ENCODE data around the gene ZBTB14. TPM values are rescaled to one million over a fixed set of nuclear protein-coding genes. Genes with fewer than 3 reads are reported as not detected.

Gene ZBTB14
- total RNA-seq, 1 experiment from 2014 or later: 15.1 TPM

- H3K36me3 Mint-ChIP-seq: peaks cover 21% of the 10 kb centered on the region
- ChIA-PET POLR2A (interaction anchor here (0.6 to 3.2 kb wide), 5 partner anchors 57 to 1456 kb away, joined by 3 to 25 read pairs (median 3); no protein-coding TSS in a partner anchor), CTCF (interaction anchor here (1.2 to 1.3 kb wide), 2 partner anchors 57 to 252 kb away, joined by 4 to 8 read pairs; no protein-coding TSS in a partner anchor)
- H3K27me3 Mint-ChIP-seq (ENCODE audit: low read depth): peaks cover 29% of the 10 kb centered on the region
- H3K9me3 Mint-ChIP-seq: no peaks in the 10 kb centered on the region
- DNase-seq (ENCODE audit: low spot score) (peak; percentile 47), ATAC-seq (peak; percentile 22; the same call in 1 of the 2 replicates)
- H3K4me3 Mint-ChIP-seq: peak overlapping the region; percentile 79
- no peak for TF ChIP-seq GTF2I (CRISPR knock-in tag; conservative IDR thresholded peaks at IDR 0.05)
- TF ChIP-seq, protein P1, sequence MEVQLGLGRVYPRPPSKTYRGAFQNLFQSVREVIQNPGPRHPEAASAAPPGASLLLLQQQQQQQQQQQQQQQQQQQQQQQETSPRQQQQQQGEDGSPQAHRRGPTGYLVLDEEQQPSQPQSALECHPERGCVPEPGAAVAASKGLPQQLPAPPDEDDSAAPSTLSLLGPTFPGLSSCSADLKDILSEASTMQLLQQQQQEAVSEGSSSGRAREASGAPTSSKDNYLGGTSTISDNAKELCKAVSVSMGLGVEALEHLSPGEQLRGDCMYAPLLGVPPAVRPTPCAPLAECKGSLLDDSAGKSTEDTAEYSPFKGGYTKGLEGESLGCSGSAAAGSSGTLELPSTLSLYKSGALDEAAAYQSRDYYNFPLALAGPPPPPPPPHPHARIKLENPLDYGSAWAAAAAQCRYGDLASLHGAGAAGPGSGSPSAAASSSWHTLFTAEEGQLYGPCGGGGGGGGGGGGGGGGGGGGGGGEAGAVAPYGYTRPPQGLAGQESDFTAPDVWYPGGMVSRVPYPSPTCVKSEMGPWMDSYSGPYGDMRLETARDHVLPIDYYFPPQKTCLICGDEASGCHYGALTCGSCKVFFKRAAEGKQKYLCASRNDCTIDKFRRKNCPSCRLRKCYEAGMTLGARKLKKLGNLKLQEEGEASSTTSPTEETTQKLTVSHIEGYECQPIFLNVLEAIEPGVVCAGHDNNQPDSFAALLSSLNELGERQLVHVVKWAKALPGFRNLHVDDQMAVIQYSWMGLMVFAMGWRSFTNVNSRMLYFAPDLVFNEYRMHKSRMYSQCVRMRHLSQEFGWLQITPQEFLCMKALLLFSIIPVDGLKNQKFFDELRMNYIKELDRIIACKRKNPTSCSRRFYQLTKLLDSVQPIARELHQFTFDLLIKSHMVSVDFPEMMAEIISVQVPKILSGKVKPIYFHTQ (CRISPR knock-in tag; IDR thresholded peaks at IDR 0.05): no peak
- TF ChIP-seq MAX (CRISPR knock-in tag; IDR thresholded peaks at IDR 0.05): peak; percentile 51; the same call in 1 of the 2 replicates
- 0 out of 2 replicates have a peak, but pooled peaks have one; percentile 28 for TF ChIP-seq TEAD1 (CRISPR knock-in tag; IDR thresholded peaks at IDR 0.05)
- 0 out of 2 replicates have a peak, but pooled peaks have one; percentile 24 for TF ChIP-seq SMAD4 (CRISPR knock-in tag; IDR thresholded peaks at IDR 0.05)
- TF ChIP-seq GABPB1 (CRISPR knock-in tag; IDR thresholded peaks at IDR 0.05): peak; percentile 53; the same call in 1 of the 2 replicates
- TF ChIP-seq IRF1 (CRISPR knock-in tag; IDR thresholded peaks at IDR 0.05): no peak
- TF ChIP-seq, protein P2, sequence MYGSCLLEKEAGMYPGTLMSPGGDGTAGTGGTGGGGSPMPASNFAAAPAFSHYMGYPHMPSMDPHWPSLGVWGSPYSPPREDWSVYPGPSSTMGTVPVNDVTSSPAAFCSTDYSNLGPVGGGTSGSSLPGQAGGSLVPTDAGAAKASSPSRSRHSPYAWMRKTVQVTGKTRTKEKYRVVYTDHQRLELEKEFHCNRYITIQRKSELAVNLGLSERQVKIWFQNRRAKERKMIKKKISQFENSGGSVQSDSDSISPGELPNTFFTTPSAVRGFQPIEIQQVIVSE (CRISPR knock-in tag; IDR thresholded peaks at IDR 0.05; ENCODE audit: borderline replicate concordance): no peak
- TF ChIP-seq HMGXB4 (CRISPR knock-in tag; IDR thresholded peaks at IDR 0.05): 0 out of 2 replicates have a peak, but pooled peaks have one; percentile 46
- TF ChIP-seq, protein P3, sequence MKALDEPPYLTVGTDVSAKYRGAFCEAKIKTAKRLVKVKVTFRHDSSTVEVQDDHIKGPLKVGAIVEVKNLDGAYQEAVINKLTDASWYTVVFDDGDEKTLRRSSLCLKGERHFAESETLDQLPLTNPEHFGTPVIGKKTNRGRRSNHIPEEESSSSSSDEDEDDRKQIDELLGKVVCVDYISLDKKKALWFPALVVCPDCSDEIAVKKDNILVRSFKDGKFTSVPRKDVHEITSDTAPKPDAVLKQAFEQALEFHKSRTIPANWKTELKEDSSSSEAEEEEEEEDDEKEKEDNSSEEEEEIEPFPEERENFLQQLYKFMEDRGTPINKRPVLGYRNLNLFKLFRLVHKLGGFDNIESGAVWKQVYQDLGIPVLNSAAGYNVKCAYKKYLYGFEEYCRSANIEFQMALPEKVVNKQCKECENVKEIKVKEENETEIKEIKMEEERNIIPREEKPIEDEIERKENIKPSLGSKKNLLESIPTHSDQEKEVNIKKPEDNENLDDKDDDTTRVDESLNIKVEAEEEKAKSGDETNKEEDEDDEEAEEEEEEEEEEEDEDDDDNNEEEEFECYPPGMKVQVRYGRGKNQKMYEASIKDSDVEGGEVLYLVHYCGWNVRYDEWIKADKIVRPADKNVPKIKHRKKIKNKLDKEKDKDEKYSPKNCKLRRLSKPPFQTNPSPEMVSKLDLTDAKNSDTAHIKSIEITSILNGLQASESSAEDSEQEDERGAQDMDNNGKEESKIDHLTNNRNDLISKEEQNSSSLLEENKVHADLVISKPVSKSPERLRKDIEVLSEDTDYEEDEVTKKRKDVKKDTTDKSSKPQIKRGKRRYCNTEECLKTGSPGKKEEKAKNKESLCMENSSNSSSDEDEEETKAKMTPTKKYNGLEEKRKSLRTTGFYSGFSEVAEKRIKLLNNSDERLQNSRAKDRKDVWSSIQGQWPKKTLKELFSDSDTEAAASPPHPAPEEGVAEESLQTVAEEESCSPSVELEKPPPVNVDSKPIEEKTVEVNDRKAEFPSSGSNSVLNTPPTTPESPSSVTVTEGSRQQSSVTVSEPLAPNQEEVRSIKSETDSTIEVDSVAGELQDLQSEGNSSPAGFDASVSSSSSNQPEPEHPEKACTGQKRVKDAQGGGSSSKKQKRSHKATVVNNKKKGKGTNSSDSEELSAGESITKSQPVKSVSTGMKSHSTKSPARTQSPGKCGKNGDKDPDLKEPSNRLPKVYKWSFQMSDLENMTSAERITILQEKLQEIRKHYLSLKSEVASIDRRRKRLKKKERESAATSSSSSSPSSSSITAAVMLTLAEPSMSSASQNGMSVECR (CRISPR knock-in tag; IDR thresholded peaks at IDR 0.05; ENCODE audit: borderline replicate concordance): peak; percentile 47; the same call in 1 of the 2 replicates
- no peak for TF ChIP-seq CREM (CRISPR knock-in tag; IDR thresholded peaks at IDR 0.05)
- peak; percentile 68; the same call in 1 of the 2 replicates for TF ChIP-seq TEAD4 (CRISPR knock-in tag; IDR thresholded peaks at IDR 0.05)
- H3K4me1 Mint-ChIP-seq: peaks cover 22% of the 10 kb centered on the region
- H3K27ac Mint-ChIP-seq: peak overlapping the region; percentile 53
Observed at GRCh38 chr18:5294457-5295230, 882 bp downstream of the ZBTB14 start.

Data from WTC11 (cell line).